GM12865 (cell line): ENCODE results near the gene TAS2R40.

ENCODE experiments used
- DNase-seq: peaks from one replicate; pipeline ENCODE4 v3.0.0; 2010; ENCODE audit warnings: low read depth
- H3K4me3 ChIP-seq: 2 replicates; pipeline ENCODE4 v1.5.1; 2011; ENCODE audit warnings: mild to moderate bottlenecking, low read depth, low read length, control low read depth
- CTCF ChIP-seq: IDR thresholded peaks from 2 replicates; pipeline ENCODE4 v1.5.1; 2011; ENCODE audit warnings: low read length, control low read depth, low read depth, inconsistent platforms; ENCODE audit not compliant: insufficient read depth; ENCODE audit errors: missing control alignments

The TAS2R40 gene

GRCh38 chr7:143233816-143234532, 12.1 kb downstream of the TAS2R40 start:
- no peak for DNase-seq
- H3K4me3 ChIP-seq: no peak overlapping the region
- no peak for TF ChIP-seq CTCF

- H3K4me3 ChIP-seq: no peak overlapping the region
- TF ChIP-seq CTCF: no peak
- DNase-seq: no peak
Measured at GRCh38 chr7:143234533-143234875, 12.7 kb downstream of the TAS2R40 start.

- no peak for TF ChIP-seq CTCF
- DNase-seq: no peak
Measured at GRCh38 chr7:143235561-143235960, 13.7 kb downstream of the TAS2R40 start.

GRCh38 chr7:143236408-143236990, 14.7 kb downstream of the TAS2R40 start:
- no peak for TF ChIP-seq CTCF
- H3K4me3 ChIP-seq: no peak overlapping the region
- no peak for DNase-seq

More at GRCh38 chr7:143235561-143235960, 13.7 kb downstream of the TAS2R40 start:
- no peak overlapping the region for H3K4me3 ChIP-seq

GRCh38 chr7:143237366-143237765, 15.5 kb downstream of the TAS2R40 start:
- DNase-seq: no peak
- H3K4me3 ChIP-seq: no peak overlapping the region
- no peak for TF ChIP-seq CTCF

GRCh38 chr7:143238289-143238980, 16.6 kb downstream of the TAS2R40 start:
- no peak overlapping the region for H3K4me3 ChIP-seq
- no peak for DNase-seq
- no peak for TF ChIP-seq CTCF
